ENCODE results near the gene PRG3. TPM values are rescaled to one million over a fixed set of nuclear protein-coding genes. Genes with fewer than 3 reads are reported as not detected.
"Not testable (repeated sequence)": the region's sequence is repeated elsewhere in the genome, so short reads cannot be mapped to it uniquely, and the experiment has no call there.

Gene PRG3
- total RNA-seq, 4 donors from 2014 or later: not detected

GRCh38 chr11:57403802-57404147 lies 22.8 kb upstream of the PRG3 start:
- no peaks in the 10 kb centered on the region for H3K9me3 ChIP-seq
- peaks cover 27% of the 10 kb centered on the region for H3K36me3 ChIP-seq
- no peak overlapping the region for H3K4me3 ChIP-seq
- 79% methylated on average over 2 of the region's 2 CpGs for WGBS
- TF ChIP-seq CTCF (IDR thresholded peaks at IDR 0.05): no peak
- TF ChIP-seq EP300 (IDR thresholded peaks at IDR 0.05): no peak
- no peak for TF ChIP-seq POLR2AphosphoS5 (IDR thresholded peaks at IDR 0.05)
- TF ChIP-seq POLR2A (IDR thresholded peaks at IDR 0.05): no peak
- no peak for DNase-seq (ENCODE audit: low spot score in 2 of 2)
- H3K27me3 ChIP-seq: no peaks in the 10 kb centered on the region
- H3K27ac ChIP-seq: no peak overlapping the region
- H3K4me1 ChIP-seq: peaks cover 12% of the 10 kb centered on the region

GRCh38 chr11:57403003-57403801 lies 22.3 kb upstream of the PRG3 start:
- not testable (repeated sequence) for DNase-seq (ENCODE audit: low spot score in 2 of 2); H3K9me3 ChIP-seq; H3K4me3 ChIP-seq; H3K27ac ChIP-seq; H3K27me3 ChIP-seq
- H3K36me3 ChIP-seq: peaks cover 21% of the 10 kb centered on the region
- peaks cover 12% of the 10 kb centered on the region for H3K4me1 ChIP-seq
- WGBS: 83% methylated on average over 6 of the region's 6 CpGs

GRCh38 chr11:57402188-57403002 lies 21.4 kb upstream of the PRG3 start:
- TF ChIP-seq CTCF (IDR thresholded peaks at IDR 0.05): no peak
- TF ChIP-seq POLR2AphosphoS5 (IDR thresholded peaks at IDR 0.05): no peak
- no peak for TF ChIP-seq POLR2A (IDR thresholded peaks at IDR 0.05)
- TF ChIP-seq EP300 (IDR thresholded peaks at IDR 0.05): no peak
- DNase-seq (ENCODE audit: low spot score in 2 of 2): no peak
- peaks cover 13% of the 10 kb centered on the region for H3K36me3 ChIP-seq
- H3K4me3 ChIP-seq: no peak overlapping the region
- no peak overlapping the region for H3K27ac ChIP-seq
- 71% methylated on average over 6 of the region's 6 CpGs for WGBS
- no peaks in the 10 kb centered on the region for H3K27me3 ChIP-seq
- peaks cover 12% of the 10 kb centered on the region for H3K4me1 ChIP-seq
- no peaks in the 10 kb centered on the region for H3K9me3 ChIP-seq

GRCh38 chr11:57399972-57400578 lies 19.1 kb upstream of the PRG3 start:
- Histone ChIP-seq H3K27ac (no peak overlapping the region), H3K27me3 (no peaks in the 10 kb centered on the region), H3K9me3 (no peaks in the 10 kb centered on the region), H3K4me1 (no peaks in the 10 kb centered on the region), H3K4me3 (no peak overlapping the region), H3K36me3 (no peaks in the 10 kb centered on the region)
- TF ChIP-seq POLR2AphosphoS5 (IDR thresholded peaks at IDR 0.05): no peak
- TF ChIP-seq EP300 (IDR thresholded peaks at IDR 0.05): no peak
- no peak for TF ChIP-seq CTCF (IDR thresholded peaks at IDR 0.05)
- TF ChIP-seq POLR2A (IDR thresholded peaks at IDR 0.05): no peak
- WGBS: 81% methylated on average over 4 of the region's 4 CpGs
- no peak for DNase-seq (ENCODE audit: low spot score in 2 of 2)

GRCh38 chr11:57399221-57399620 lies 18.3 kb upstream of the PRG3 start:
- 88% methylated on average over 5 of the region's 5 CpGs for WGBS
- H3K27me3 ChIP-seq: no peaks in the 10 kb centered on the region
- TF ChIP-seq CTCF (IDR thresholded peaks at IDR 0.05) (no peak), POLR2A (IDR thresholded peaks at IDR 0.05) (no peak), POLR2AphosphoS5 (IDR thresholded peaks at IDR 0.05) (no peak), EP300 (IDR thresholded peaks at IDR 0.05) (no peak)
- no peaks in the 10 kb centered on the region for H3K4me1 ChIP-seq
- no peaks in the 10 kb centered on the region for H3K9me3 ChIP-seq
- no peak overlapping the region for H3K4me3 ChIP-seq
- H3K36me3 ChIP-seq: no peaks in the 10 kb centered on the region
- no peak overlapping the region for H3K27ac ChIP-seq
- DNase-seq (ENCODE audit: low spot score in 2 of 2): no peak
